Neutrophil (primary cell): ENCODE measurements around the gene GPC6.

ENCODE experiments used
- H3K27ac ChIP-seq: fragments of 200-600 bp; sonication (generic); 2 replicates; pipeline ENCODE4 v1.5.1; 2016; ENCODE audit warnings: mild to moderate bottlenecking, moderate library complexity
- H3K27me3 ChIP-seq: fragments of 200-600 bp; sonication (generic); 2 replicates; pipeline ENCODE4 v1.6.0; 2016; ENCODE audit warnings: mild to moderate bottlenecking
- H3K36me3 ChIP-seq: fragments of 200-600 bp; sonication (generic); 2 replicates; pipeline ENCODE4 v1.5.1; 2017
- H3K4me1 ChIP-seq, 2 experiments: fragments of 200-600 bp in 1 of 2; sonication (generic) in 1 of 2; 1 replicate in 1 of 2; 2 replicates in 1 of 2; pipeline versions ENCODE4 v1.5.1 to v1.6.1; 2013 to 2016; ENCODE audit warnings: low read depth in 1 of 2, low read length in 1 of 2, mild to moderate bottlenecking in 1 of 2, moderate library complexity in 1 of 2; ENCODE audit not compliant: control insufficient read depth in 1 of 2, insufficient read depth in 1 of 2
- H3K4me3 ChIP-seq, 2 experiments: fragments of 200-600 bp in 1 of 2; sonication (generic) in 1 of 2; 1 replicate in 1 of 2; 2 replicates in 1 of 2; pipeline ENCODE4 v1.5.1; 2013 to 2016; ENCODE audit warnings: low read depth in 1 of 2, low read length in 1 of 2, mild to moderate bottlenecking in 1 of 2, moderate library complexity in 1 of 2
- H3K9me3 ChIP-seq: fragments of 200-600 bp; sonication (generic); 2 replicates; pipeline ENCODE4 v1.5.1; 2016
- TF ChIP-seq, protein P1 (sequence below): fragments of 200-600 bp; sonication (generic); IDR thresholded peaks from 2 replicates; pipeline ENCODE4 v1.5.1; 2016; ENCODE audit warnings: antibody characterized with exemption

The GPC6 gene

GRCh38 chr13:93270769-93271742 lies 44.4 kb downstream of the GPC6 start:
- Histone ChIP-seq H3K36me3 (no peaks in the 10 kb centered on the region), H3K27ac (no peak overlapping the region), H3K9me3 (no peaks in the 10 kb centered on the region), H3K27me3 (no peaks in the 10 kb centered on the region), H3K4me3 (no peak overlapping the region), H3K4me1 (no peaks in the 10 kb centered on the region)
- TF ChIP-seq, protein P1, sequence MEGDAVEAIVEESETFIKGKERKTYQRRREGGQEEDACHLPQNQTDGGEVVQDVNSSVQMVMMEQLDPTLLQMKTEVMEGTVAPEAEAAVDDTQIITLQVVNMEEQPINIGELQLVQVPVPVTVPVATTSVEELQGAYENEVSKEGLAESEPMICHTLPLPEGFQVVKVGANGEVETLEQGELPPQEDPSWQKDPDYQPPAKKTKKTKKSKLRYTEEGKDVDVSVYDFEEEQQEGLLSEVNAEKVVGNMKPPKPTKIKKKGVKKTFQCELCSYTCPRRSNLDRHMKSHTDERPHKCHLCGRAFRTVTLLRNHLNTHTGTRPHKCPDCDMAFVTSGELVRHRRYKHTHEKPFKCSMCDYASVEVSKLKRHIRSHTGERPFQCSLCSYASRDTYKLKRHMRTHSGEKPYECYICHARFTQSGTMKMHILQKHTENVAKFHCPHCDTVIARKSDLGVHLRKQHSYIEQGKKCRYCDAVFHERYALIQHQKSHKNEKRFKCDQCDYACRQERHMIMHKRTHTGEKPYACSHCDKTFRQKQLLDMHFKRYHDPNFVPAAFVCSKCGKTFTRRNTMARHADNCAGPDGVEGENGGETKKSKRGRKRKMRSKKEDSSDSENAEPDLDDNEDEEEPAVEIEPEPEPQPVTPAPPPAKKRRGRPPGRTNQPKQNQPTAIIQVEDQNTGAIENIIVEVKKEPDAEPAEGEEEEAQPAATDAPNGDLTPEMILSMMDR, result no peak

GRCh38 chr13:93279982-93280381 lies 53.4 kb downstream of the GPC6 start:
- no peaks in the 10 kb centered on the region for H3K4me1 ChIP-seq
- TF ChIP-seq, protein P1, result no peak
- H3K4me3 ChIP-seq, result no peak overlapping the region
- H3K27ac ChIP-seq, result no peak overlapping the region
- H3K27me3 ChIP-seq, result no peaks in the 10 kb centered on the region
- H3K9me3 ChIP-seq, result no peaks in the 10 kb centered on the region
- H3K36me3 ChIP-seq, result no peaks in the 10 kb centered on the region

GRCh38 chr13:93280688-93281087 lies 54.1 kb downstream of the GPC6 start:
- Histone ChIP-seq H3K9me3 (no peaks in the 10 kb centered on the region), H3K4me3 (no peak overlapping the region), H3K27ac (no peak overlapping the region), H3K36me3 (no peaks in the 10 kb centered on the region), H3K27me3 (no peaks in the 10 kb centered on the region), H3K4me1 (no peaks in the 10 kb centered on the region)
- TF ChIP-seq, protein P1, result no peak

DNA sequence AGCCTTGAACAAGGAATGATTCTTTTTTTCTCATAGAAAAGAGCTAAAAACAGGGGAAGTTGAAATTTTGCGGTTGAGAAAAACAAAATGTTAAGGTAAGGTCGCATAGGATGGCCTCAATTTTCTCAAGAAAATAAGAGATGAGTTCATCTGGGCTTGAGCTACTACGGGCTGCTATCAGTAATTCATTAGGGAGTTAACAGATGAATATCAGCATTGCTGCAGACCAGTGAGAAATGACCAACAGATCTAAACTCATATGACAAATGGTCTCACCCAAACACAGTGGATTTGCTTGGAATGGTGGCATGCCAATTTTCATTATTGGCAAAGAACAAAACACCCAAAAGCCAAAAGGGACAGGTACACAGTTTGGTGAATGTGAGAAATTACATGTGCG lies 56.6 kb downstream of the GPC6 start:
- Histone ChIP-seq H3K9me3 (no peaks in the 10 kb centered on the region), H3K27me3 (no peaks in the 10 kb centered on the region), H3K36me3 (no peaks in the 10 kb centered on the region), H3K4me1 (no peaks in the 10 kb centered on the region), H3K27ac (no peak overlapping the region), H3K4me3 (no peak overlapping the region)
- TF ChIP-seq, protein P1, result no peak

- TF ChIP-seq, protein P1, result no peak
- Histone ChIP-seq H3K36me3 (no peaks in the 10 kb centered on the region), H3K4me1 (no peaks in the 10 kb centered on the region), H3K27me3 (no peaks in the 10 kb centered on the region), H3K27ac (no peak overlapping the region), H3K4me3 (no peak overlapping the region), H3K9me3 (no peaks in the 10 kb centered on the region)
Measured at GRCh38 chr13:93284064-93284463, 57.5 kb downstream of the GPC6 start.
